Measurements from ENCODE around the gene INPP5J.

DNA sequence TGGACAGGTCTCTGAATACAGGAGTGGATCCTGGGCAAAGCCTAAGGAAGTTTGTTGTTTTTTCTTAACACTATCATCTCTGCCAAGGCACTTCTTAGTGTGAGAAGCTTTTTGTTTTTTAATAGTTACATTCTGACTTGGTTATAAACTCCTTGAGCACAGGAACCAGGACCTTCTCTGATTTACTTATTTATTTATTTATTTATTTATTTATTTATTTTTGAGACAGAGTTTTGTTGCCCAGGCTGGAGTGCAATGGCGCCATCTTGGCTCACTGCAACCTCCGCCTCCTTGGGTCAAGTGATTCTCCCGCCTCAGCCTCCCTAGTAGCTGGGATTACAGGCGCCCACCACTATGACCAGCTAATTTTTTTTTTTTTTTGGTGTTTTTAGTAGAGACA lies 48.2 kb downstream of the INPP5J start:
- TF ChIP-seq, protein P1, sequence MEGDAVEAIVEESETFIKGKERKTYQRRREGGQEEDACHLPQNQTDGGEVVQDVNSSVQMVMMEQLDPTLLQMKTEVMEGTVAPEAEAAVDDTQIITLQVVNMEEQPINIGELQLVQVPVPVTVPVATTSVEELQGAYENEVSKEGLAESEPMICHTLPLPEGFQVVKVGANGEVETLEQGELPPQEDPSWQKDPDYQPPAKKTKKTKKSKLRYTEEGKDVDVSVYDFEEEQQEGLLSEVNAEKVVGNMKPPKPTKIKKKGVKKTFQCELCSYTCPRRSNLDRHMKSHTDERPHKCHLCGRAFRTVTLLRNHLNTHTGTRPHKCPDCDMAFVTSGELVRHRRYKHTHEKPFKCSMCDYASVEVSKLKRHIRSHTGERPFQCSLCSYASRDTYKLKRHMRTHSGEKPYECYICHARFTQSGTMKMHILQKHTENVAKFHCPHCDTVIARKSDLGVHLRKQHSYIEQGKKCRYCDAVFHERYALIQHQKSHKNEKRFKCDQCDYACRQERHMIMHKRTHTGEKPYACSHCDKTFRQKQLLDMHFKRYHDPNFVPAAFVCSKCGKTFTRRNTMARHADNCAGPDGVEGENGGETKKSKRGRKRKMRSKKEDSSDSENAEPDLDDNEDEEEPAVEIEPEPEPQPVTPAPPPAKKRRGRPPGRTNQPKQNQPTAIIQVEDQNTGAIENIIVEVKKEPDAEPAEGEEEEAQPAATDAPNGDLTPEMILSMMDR (IDR thresholded peaks at IDR 0.05; ENCODE audit: low read depth, low read length, poor library complexity, severe bottlenecking) = no peak
- TF ChIP-seq EZH2phosphoT487 (IDR thresholded peaks at IDR 0.05; ENCODE audit: borderline replicate concordance, low read length) = no peak
